NCI-H2081 (cell line): ENCODE results near the gene EFEMP2.

Experiments used
- DNase-seq, 2 experiments: peaks; one replicate each; lab custom pipeline; 2025; lab: John Stamatoyannopoulos, UW

EFEMP2 gene

DNA sequence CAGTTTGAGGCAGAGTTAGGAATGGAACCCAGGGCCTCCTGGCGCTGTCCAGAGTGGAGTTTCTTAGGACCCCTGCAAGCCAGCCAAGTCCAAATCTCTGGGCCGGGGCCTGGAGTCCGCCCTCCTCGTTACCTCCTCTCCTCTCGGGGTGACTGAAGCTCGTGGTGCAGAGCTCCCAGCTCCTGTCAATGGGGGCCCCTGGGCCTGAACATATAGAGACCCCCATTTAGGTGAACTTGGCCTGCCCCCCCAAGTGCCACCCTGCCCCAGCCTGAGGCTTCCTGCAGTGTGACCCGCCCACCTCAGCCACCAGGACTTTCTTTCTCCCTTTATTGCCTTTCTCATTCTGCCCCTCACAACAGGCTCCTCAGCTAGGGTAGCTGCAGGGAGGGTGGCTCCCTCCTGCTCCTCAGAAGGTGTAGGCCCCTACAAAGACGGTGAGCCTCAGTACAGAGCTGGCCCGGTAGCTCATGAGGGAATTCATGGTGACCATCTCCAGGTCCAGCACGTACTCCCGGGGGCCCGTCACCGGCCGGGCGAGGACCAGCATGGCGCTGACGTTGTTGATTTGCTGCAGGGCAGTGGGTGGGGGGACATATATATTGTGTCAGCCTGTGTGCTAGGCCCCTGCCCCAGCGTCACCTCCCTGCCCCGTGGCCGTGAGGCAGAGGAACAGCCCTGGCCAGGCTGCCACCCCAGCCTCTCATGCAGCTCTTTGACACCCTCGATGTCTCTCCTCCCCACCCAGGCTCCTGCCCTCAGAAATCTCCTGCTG, 5.9 kb downstream of the EFEMP2 start:
- no peak for DNase-seq

DNA sequence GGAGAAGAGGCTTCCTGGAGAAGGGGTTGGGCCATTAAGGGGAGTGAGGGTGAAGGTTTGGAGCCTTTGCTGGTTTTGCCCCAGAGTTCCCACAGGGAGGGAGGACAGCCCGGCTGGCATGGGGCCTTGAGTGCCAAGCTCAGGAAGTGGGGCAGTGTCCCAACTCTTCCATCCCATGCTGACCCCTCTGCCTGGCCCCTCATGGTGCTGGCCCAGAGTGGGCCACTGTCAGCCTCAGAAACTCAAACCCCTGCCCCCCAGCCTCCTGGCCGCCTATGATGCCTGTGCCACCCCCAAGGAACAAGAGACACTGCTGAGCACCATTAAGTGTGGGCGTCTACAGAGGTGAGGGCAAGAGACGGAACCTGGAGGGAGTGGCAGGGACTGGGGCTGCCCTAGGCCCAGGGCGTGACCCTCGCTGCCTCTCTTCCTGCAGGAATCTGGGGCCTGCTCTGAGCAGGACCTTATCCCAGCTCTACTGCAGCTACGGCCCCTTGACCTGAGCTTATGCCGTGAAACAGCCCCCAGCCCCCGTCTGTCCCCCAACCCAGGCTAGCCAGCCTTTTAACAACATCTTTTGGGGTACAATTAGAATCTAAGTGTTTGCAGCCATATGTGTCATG, 6.9 kb downstream of the EFEMP2 start:
- DNase-seq: no peak

DNA sequence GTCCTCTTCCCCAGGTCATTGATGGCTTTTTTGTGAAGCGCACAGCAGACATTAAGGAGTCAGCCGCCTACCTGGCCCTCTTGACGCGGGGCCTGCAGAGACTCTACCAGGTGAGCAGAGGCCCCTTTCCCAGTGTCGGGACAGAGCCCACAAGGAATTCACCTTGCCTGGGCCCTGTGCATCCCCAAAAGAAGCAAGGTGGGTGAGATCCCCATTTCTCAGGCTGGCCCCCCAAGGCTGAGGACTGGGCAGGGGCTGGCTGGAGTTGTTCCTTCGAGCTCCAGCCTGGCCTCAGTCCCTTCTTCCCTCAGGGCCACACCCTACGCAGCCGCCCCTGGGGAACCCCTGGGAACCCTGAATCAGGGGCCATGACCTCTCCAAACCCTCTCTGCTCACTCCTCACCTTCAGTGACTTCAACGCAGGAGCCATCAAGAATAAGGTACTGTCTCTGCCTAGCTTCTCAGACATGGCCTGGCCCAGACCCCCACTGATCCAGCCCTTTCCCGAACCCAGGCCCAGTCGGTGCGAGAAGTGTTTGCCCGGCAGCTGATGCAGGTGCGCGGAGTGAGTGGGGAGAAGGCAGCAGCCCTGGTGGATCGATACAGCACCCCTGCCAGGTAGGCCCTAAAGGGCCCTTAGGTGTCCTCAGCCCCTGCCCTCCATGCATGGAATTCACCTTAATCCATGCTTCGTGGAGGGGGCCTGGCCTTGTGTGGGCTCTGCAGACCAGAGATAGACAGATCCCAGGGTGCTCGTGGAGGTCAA, 7.7 kb downstream of the EFEMP2 start:
- no peak for DNase-seq

DNA sequence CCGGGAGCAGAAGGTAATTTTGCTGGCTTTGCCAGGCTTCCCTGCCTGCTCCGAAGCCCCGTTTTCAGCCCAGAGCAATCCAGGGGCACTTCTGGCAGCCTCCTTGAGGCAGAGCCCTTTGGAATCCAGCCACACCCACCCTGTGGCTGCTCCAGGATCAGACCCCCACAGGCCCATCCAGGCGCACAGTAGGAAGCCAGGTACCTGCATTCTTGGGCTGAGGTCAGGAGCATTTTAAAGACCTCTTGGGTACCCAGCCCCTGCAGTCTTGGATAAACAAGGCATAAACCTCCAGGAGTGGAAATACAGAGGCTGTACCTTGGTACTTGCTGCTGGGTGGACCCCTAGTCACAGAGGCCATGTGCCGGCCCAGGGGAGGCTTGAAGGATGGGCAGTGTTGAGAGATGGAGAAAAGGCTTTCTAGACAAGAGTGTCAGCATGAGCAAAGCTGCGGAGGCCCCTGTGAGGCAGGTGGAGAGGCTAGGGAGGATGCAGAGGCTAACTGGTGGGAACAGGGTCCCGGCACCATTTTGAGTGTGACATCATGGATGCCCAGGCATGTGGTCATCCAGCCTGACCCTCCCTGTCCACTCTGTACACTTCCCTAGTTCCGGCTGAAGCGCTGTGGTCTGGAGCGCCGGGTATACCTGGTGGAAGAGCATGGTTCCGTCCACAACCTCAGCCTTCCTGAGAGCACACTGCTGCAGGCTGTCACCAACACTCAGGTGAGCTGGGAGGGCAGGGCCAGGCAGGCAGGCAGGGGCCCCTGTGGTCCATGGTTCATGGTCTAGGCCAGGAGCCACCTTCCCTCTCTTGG, 8.5 kb downstream of the EFEMP2 start:
- no peak for DNase-seq

DNA sequence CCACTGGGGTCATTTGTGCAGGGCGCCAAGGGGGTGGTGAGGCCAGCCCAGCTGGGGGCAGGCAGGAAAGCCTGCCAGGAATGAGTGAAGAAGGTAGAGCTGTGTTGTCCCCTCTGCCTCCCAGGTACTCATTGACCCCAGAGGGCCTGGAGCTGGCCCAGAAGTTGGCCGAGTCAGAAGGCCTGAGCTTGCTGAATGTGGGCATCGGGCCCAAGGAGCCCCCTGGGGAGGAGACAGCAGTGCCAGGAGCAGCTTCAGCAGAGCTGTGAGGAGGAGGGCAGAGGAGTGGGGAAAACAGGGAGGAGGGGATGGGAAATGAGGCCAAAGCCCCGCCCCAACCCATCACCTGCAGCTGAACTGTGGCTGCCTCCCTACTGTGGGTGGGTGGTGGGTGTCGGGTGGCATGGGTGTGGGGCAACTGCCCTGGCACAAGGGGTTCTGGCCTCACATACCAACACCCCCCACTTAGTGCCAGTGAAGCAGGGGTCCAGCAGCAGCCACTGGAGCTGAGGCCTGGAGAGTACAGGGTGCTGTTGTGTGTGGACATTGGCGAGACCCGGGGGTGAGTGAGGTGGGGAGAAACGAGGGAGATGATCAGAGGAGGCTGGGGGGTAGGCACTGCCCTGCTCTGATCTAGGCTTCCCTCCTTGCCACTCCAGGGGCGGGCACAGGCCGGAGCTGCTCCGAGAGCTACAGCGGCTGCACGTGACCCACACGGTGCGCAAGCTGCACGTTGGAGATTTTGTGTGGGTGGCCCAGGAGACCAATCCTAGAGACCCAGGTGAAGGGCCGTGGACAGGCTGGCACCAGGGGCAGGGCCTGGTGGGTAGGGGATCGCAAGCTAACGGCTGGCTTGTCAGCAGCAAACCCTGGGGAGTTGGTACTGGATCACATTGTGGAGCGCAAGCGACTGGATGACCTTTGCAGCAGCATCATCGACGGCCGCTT, 9.4 kb downstream of the EFEMP2 start:
- no peak for DNase-seq

DNA sequence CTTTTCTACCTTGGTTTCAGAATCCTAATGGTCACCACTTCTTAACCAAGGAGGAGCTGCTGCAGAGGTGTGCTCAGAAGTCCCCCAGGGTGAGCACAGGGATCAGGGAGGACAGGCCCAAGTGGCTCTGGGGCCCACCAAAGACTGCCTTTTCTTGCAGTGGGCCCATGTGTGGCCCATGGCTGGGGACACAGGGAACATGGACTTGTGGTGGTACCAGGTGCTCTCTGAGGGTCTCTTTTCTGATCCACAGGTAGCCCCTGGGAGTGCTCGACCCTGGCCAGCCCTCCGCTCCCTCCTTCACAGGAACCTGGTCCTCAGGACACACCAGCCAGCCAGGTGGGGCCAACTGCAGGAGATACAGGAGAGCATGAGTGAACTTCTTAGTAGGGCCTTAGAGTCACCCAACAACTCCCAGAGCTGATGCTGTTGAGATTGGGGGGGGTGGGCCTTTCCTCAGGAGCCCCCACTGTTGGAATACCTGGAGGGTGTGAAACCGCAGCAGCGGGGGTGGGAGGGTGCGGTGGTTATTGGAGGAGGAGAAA, 10.3 kb downstream of the EFEMP2 start:
- no peak for DNase-seq

DNA sequence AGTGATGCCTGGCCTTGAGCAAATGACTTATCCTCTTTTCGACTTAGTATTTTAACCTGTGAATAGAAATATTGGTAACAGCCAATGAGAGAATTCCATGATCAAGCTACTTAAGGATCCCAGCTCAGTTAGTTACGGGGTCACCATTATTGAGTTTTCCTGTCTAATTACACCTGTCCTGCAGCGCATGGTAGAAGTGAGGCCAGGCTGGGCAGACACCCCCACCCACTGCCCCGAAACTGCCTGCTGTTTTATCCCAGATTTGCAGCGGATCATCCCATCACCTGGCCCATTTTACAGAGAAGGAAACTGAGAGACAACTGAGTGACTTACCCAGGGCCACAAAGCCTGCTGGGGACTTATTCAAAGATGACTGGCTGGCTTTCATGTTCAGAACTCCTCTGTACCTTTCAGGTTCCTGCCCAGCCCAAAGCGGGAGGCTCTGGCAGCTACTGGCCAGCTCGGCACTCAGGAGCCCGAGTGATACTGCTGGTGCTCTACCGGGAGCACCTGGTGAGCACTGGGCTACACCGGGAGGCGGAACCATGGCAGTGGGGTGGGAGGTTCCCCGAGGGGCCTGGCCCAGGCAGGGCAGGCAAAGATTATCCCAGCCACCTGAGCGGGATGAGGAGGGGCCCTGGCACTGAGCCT, 10.9 kb downstream of the EFEMP2 start:
- DNase-seq: no peak

DNA sequence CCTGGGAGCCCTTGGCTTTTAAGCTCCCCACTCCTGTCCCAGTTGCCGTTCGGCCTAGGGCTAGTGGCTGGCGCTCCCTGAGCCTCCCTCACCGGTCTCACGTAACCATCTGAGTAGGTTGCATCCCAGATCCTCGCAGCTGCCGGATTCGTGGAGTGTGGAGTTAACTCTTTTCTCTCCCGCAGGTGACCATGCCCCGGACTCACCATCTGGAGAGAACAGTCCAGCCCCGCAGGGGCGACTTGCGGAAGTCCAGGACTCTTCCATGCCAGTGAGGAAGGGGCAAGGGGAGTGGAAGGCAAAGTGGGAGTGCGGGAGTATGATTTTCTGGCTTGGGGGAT, 11.5 kb downstream of the EFEMP2 start:
- DNase-seq: peak in 1 of 2 experiments; percentile 29

DNA sequence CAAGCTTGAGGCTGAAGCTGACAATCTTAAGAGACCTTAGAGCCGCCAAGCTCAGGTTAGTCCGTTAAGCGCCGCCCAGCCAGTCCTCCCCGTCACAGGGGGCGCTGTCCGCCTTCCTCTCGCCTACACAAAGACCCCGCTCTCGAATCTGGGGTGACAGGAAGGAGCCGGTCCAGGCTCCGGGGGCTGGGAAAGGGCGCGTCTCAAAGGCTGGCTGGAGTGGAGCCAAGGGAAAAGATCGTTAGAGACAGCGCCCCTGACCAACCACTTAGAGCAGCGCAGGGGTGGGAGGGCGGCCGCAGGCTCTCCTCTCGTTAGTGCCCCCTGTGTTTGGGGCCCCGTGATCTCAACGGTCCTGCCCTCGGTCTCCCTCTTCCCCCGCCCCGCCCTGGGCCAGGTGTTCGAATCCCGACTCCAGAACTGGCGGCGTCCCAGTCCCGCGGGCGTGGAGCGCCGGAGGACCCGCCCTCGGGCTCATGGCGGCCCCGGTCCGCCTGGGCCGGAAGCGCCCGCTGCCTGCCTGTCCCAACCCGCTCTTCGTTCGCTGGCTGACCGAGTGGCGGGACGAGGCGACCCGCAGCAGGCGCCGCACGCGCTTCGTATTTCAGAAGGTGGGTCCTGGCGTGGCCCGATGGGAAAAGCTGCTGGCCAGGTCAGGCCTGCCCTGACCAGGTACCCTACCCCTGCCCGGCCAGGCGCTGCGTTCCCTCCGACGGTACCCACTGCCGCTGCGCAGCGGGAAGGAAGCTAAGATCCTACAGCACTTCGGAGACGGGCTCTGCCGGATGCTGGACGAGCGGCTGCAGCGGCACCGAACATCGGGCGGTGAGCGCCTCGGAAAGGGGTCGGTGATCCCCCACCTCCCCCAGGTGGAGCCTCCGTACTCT, 12.1 kb downstream of the EFEMP2 start, which contains the start of gene MUS81:
Gene MUS81 (plus strand): TSS at position 156 of the 887 bp plus-strand sequence. CDS start 321 bp downstream, at position 477.
- DNase-seq: peak; percentile 95 to 98

DNA sequence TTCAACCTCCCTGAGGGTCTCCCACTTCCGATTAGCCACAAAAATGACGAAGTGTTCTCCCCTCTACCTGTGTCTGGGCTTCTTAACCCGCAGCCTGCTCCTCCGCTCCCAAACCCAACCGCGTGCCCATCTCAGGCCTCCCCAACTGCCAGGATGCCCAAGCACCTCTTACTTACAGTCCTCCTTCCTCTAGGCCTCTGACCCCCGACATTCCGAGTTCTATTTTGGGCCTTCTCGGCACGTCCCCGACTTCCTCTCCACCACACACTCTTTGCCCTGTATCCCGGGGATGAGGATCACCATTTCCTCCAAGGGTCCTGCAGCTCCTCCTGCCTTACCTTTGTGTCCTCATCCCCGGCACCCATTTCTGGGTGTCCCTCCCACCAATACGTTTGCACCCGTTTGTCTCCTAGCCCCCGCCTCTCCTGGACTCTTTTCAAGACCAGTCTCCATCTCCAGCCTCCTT, 12.8 kb downstream of the EFEMP2 start:
- DNase-seq: no peak

DNA sequence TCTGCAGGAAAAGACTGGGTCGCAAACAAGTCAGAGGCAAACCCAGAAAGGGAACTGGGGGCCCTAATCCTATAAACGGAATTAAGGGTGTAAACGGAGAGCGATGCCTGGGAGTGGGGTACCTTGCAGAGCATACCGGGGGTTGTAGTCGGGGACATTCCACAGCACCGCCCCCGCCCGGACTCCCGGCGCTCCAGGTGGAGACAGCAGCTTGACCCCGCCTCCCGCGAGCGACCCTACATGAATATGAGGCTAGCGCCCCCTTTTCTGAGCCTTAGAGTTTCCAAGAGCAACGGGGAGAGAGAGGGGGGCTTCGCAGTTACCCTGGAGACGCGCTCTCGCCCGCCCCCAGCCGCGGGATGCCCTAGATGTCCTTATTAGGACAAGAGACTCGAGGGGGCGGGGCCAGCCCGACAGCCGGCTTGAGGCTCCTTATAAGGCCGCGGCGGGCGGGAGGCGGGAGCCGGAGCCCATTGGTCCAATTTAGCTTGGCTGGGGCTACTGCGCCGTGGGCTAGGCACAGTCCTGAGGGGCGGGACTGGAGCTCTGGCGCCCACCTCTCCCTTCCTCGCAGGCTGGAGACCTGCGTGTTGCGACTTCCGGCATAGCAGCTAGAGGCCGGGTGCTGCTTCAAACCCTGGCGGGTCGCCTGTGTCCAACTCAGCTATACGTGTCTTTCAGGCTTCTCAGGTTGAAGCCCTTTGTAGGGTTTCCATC, 13.3 kb downstream of the EFEMP2 start:
- DNase-seq: peak; percentile 98 to 99

DNA sequence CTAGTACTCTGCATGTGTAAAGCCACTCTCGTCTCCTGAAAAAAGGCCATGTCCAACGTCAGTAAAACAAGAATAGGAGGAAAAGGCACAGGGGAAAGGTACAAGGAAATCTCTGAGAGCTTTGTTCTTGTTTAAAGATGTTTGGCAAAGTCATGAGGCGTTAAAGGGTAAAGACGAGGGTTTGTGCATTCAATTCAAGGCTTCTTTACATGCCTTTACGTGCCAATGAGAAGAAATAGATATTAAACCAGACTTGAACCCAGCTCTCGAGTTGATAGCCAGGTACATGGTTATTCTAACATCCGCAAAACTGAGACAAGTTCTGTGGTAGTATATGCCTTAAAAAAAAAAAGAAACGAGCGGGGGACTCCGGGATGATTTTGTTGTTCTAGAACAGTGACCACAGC, 13.9 kb downstream of the EFEMP2 start:
- no peak for DNase-seq

DNA sequence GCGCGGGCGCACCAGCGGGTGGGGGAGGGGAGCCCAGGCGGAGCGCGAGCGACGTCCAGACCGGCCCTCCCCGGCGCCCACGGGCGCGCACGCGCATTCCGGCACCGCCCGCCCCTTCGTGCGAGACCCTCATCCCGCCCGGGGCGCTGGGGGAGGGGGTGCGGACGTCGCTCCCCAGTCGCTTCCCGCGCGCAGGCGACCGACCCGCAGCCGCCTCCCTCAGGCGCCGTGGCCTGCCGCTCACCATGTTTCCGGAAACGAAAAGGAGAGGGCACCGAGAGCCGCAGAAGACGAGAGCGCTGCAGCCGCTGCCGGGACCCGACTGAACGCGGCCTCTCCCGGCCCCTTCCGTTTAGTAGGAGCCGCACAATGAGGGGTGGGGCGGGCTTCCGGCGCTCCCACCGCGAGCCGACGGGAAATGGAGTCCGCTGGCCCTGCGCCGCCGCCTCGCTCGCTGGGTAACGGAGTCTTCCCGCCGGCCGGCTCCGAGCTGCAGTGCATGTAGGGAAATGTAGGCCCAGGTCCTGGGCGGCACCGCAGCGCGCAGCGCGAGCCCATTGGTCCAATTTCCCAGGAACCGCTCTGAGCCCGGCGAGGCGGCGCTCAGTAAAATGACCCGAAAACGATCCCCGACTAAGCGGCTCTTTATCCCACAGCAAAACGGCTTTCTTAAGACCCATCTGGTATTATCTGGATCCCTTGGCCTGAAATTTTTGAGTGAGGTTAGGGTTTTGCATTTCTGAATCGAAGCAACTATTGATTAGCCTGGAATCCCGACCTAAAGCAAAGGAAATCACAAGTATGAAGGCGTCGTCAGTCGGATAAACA, 14.5 kb downstream of the EFEMP2 start, which contains the start of gene CFL1:
Gene CFL1 (minus strand): TSS at position 328 of the 828 bp plus-strand sequence. CDS start 81 bp downstream, at position 247.
- DNase-seq: peak; percentile 97 to 98

DNA sequence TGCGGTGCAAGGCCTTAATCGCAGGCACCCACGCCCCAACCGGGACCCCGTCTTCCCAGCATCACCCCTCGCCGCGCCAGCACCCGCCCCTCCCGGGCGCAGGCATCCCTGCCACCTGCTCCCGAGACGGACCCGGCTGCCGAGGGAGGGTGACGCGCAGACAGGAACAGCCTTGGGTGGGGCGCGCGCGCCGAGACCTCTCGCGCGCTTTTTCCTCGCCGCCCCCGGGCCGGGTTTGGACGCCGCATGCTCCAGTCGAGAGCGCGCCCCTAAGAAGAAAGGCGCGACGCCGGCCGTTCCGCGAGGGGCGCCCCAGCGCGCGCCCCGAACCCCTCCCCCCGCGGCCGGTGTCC, 15.1 kb downstream of the EFEMP2 start:
- DNase-seq: no peak

DNA sequence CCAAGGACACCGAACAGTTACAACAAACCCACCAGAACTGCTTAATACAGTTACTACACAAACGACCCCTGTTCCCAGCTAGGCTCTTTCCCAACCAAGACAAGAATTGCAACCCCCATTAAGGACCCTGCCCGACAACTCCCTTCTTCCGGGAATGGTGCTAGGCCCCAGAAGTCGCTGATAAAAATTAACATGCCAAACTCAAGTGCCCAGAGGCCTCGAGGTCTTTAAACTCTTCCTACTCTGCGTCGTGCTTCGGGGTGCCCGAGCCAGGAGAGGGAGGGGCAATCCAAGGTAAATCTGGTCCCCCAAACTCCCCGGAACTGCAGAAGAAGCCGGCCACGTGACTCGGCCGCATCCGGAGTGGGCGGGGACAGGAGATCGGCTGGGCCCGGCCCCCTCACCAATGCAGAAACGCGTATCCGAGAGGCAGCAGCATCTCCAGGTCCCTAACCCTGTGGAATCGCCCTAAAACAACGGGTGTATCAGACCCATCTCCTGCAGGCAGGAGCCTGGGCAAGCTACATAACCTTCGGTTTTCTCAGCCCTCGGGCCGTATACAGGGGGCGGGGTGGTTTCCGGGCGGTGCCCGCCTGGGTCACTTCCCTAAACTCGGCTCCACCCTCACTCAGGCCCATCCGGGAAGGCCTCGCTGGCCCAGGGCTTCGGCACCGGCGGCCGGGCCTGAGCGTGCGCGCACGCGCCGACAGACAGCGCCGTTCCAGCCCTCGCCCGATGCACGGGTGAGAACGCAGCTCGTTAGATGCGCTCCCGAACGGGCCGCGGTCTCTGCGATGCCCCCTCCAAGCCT, 15.7 kb downstream of the EFEMP2 start:
- DNase-seq: peak; percentile 48 to 57

DNA sequence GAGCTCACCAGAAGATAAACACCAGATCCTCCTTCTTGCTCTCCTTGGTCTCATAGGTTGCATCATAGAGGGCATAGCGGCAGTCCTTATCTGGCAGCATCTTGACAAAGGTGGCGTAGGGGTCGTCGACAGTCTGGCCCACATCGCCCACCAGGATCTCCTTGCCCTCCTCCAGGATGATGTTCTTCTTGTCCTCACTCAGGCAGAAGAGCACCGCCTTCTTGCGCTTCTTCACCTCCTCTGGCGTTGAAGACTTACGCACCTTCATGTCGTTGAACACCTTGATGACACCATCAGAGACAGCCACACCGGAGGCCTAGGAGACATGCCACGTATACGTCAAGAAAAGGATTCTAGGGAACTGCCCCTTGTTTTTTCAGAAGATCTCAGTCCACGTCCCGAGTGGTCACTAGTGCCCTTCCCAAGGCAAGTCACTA, 16.7 kb downstream of the EFEMP2 start:
- DNase-seq: no peak
